IMR-90 (cell line): ENCODE data around the gene DOCK4. TPM values are rescaled to one million over a fixed set of nuclear protein-coding genes. Genes with fewer than 3 reads are reported as not detected.

Experiments
- ATAC-seq: fragments of 200-7000 bp; cut with Tn5 transposase; 2 replicates; pipeline ENCODE4 v1.9.1; 2020; ENCODE audit warnings: low read depth, mild to moderate bottlenecking, moderate library complexity
- BruUV-seq: library from RNA; stranded (reverse); fragments of 400-500 nt; replicated peaks from 2 replicates; lab custom pipeline; 2021; lab: Mats Ljungman, UMichigan
- CTCF ChIA-PET: fragments of 300-600 bp; formaldehyde crosslinking; extraction: SDS; loops from one replicate; lab custom pipeline; 2021; ENCODE audit warnings: antibody characterized with exemption; lab: Yijun Ruan, JAX
- POLR2A ChIA-PET: fragments of 300-600 bp; sonication (Branson Sonifier 250); formaldehyde crosslinking; loops from one replicate; lab custom pipeline; 2022; ENCODE audit warnings: antibody characterized with exemption; ENCODE audit not compliant: unreplicated experiment; lab: Charles Lee
- DNase-seq: peaks from one replicate; pipeline ENCODE4 v3.0.0; 2013
- H2AFZ ChIP-seq: replicated peaks from 2 replicates; pipeline ENCODE3; 2013; ENCODE audit warnings: low read length, mild to moderate bottlenecking; ENCODE audit not compliant: poor library complexity
- H2AK5ac ChIP-seq: 2 replicates; pipeline ENCODE4 v1.6.1; 2013; ENCODE audit warnings: low read depth, low read length, inconsistent platforms
- H2AK9ac ChIP-seq: replicated peaks from 2 replicates; pipeline ENCODE3; 2013; ENCODE audit warnings: mild to moderate bottlenecking, low read depth, low read length, moderate library complexity; ENCODE audit not compliant: poor library complexity
- H2BK120ac ChIP-seq: 2 replicates; pipeline ENCODE4 v1.6.1; 2013; ENCODE audit warnings: low read depth, low read length, inconsistent platforms
- H2BK15ac ChIP-seq: 3 replicates; pipeline ENCODE4 v1.6.1; 2013; ENCODE audit warnings: low read depth, low read length, inconsistent platforms
- H2BK20ac ChIP-seq: 2 replicates; pipeline ENCODE4 v1.6.1; 2013; ENCODE audit warnings: low read depth, mild to moderate bottlenecking, inconsistent platforms, low read length, moderate library complexity
- H2BK5ac ChIP-seq: 2 replicates; pipeline ENCODE4 v1.6.1; 2013; ENCODE audit warnings: mild to moderate bottlenecking, low read depth, low read length, inconsistent platforms; ENCODE audit not compliant: poor library complexity, severe bottlenecking
- H3K14ac ChIP-seq: replicated peaks from 2 replicates; pipeline ENCODE4 v1.6.1; 2013; ENCODE audit warnings: low read depth, low read length, inconsistent platforms
- H3K18ac ChIP-seq: 2 replicates; pipeline ENCODE4 v1.6.1; 2013; ENCODE audit warnings: low read depth, low read length, control low read depth
- H3K23ac ChIP-seq: 2 replicates; pipeline ENCODE4 v1.6.1; 2013; ENCODE audit warnings: low read depth, low read length, inconsistent platforms
- H3K27ac ChIP-seq: 2 replicates; pipeline ENCODE4 v1.5.1; 2013; ENCODE audit warnings: mild to moderate bottlenecking, control low read depth, low read length; ENCODE audit not compliant: insufficient read depth
- H3K27me3 ChIP-seq: 2 replicates; pipeline ENCODE4 v1.6.1; 2013; ENCODE audit warnings: low read length; ENCODE audit not compliant: control insufficient read depth, insufficient read depth
- H3K36me3 ChIP-seq: 2 replicates; pipeline ENCODE4 v1.6.1; 2013; ENCODE audit warnings: low read length, mixed read lengths; ENCODE audit not compliant: control insufficient read depth, insufficient read depth
- H3K4ac ChIP-seq: 2 replicates; pipeline ENCODE4 v1.6.1; 2013; ENCODE audit warnings: low read depth, low read length, inconsistent platforms
- H3K4me1 ChIP-seq: 2 replicates; pipeline ENCODE4 v1.6.1; 2013; ENCODE audit warnings: low read length, mixed read lengths; ENCODE audit not compliant: control insufficient read depth, insufficient read depth
- H3K4me2 ChIP-seq: 2 replicates; pipeline ENCODE4 v1.6.1; 2013; ENCODE audit warnings: low read depth, mild to moderate bottlenecking, control low read depth, low read length, moderate library complexity
- H3K4me3 ChIP-seq: 2 replicates; pipeline ENCODE4 v1.5.1; 2013; ENCODE audit warnings: low read depth, mild to moderate bottlenecking, control low read depth, low read length, moderate library complexity; ENCODE audit not compliant: insufficient read depth
- H3K56ac ChIP-seq: 2 replicates; pipeline ENCODE4 v1.6.1; 2013; ENCODE audit warnings: low read length, inconsistent platforms; ENCODE audit not compliant: insufficient read depth; ENCODE audit errors: extremely low read depth
- H3K79me1 ChIP-seq, 2 experiments: 2 replicates each; pipeline ENCODE4 v1.6.1; 2013; ENCODE audit warnings: low read length in 2 of 2, inconsistent platforms in 1 of 2, low read depth in 1 of 2
- H3K9ac ChIP-seq: 2 replicates; pipeline ENCODE4 v1.6.1; 2013; ENCODE audit warnings: low read depth, low read length, control low read depth
- H3K9me1 ChIP-seq: 2 replicates; pipeline ENCODE4 v1.6.1; 2013; ENCODE audit warnings: low read length, inconsistent platforms; ENCODE audit not compliant: insufficient read depth
- H3K9me3 ChIP-seq: 2 replicates; pipeline ENCODE4 v1.6.1; 2013; ENCODE audit warnings: low read length; ENCODE audit not compliant: control insufficient read depth, insufficient read depth
- H4K20me1 ChIP-seq: 2 replicates; pipeline ENCODE4 v1.6.1; 2013; ENCODE audit warnings: low read length, inconsistent platforms; ENCODE audit not compliant: insufficient read depth
- H4K5ac ChIP-seq: 2 replicates; pipeline ENCODE4 v1.6.1; 2013; ENCODE audit warnings: mild to moderate bottlenecking, low read depth, low read length, control low read depth
- H4K8ac ChIP-seq, 2 experiments: 2 replicates each; pipeline ENCODE4 v1.6.1; 2013; ENCODE audit warnings: low read depth in 2 of 2, low read length in 2 of 2, control low read depth in 1 of 2, inconsistent platforms in 1 of 2
- H4K91ac ChIP-seq: 2 replicates; pipeline ENCODE4 v1.6.1; 2013; ENCODE audit warnings: low read depth, low read length, inconsistent platforms; ENCODE audit not compliant: insufficient read depth
- FOS ChIP-seq: fragments of 150-350 bp; IDR thresholded peaks from 2 replicates; pipeline ENCODE4 v1.6.1; 2016; ENCODE audit warnings: low read depth, low read length
- MAFK ChIP-seq: IDR thresholded peaks from 2 replicates; pipeline ENCODE4 v1.6.1; 2012; ENCODE audit warnings: low read depth, low read length, improper control_type of control experiment
- MXI1 ChIP-seq: IDR thresholded peaks from 2 replicates; pipeline ENCODE4 v1.6.1; 2012; ENCODE audit warnings: low read depth, mild to moderate bottlenecking, low read length, moderate library complexity, borderline replicate concordance
- NFE2L2 ChIP-seq: fragments of 150-350 bp; IDR thresholded peaks from 2 replicates; pipeline ENCODE4 v1.6.1; 2016; ENCODE audit warnings: low read depth, mild to moderate bottlenecking, low read length
- RAD21 ChIP-seq: IDR thresholded peaks from 2 replicates; pipeline ENCODE4 v1.6.1; 2012; ENCODE audit warnings: low read length, improper control_type of control experiment
- RCOR1 ChIP-seq: IDR thresholded peaks from 2 replicates; pipeline ENCODE4 v1.6.1; 2012; ENCODE audit warnings: mild to moderate bottlenecking, low read length, improper control_type of control experiment; ENCODE audit not compliant: insufficient replicate concordance
- RFX5 ChIP-seq: IDR thresholded peaks from 2 replicates; pipeline ENCODE4 v1.8.0; 2012; ENCODE audit warnings: low read depth, mild to moderate bottlenecking, low read length, moderate library complexity
- SMC3 ChIP-seq: fragments of 150-350 bp; IDR thresholded peaks from 2 replicates; pipeline ENCODE4 v1.6.1; 2016; ENCODE audit warnings: low read depth, mild to moderate bottlenecking, antibody characterized with exemption, low read length, moderate library complexity
- WGBS, 2 experiments: methylation state at CpG; one replicate each; pipeline versions ENCODE4 v1.1.5 to v1.1.7; 2013; ENCODE audit warnings: missing lambda C conversion rate in 2 of 2; ENCODE audit not compliant: insufficient read length in 1 of 2; ENCODE audit errors: extremely low coverage in 2 of 2; 5-methylcytosine and 5-hydroxymethylcytosine counted together
- dilution Hi-C: fragments of 300-500 bp; cut with HindIII; formaldehyde crosslinking; loops from one replicate; pipeline ENCODE4 v1.14.3; 2018; ENCODE audit warnings: low sequenced_read_pairs; ENCODE audit not compliant: unreplicated experiment
- in situ Hi-C: fragments of 300-500 bp; cut with MboI; formaldehyde crosslinking; loops from 3 replicates; pipeline ENCODE4 v1.14.3; 2019; ENCODE audit warnings: low sequenced_read_pairs, inconsistent platforms, mixed read lengths
- intact Hi-C: fragments of 100-400 bp; cut with micrococcal nuclease; formaldehyde crosslinking; loops from 2 replicates; pipeline ENCODE4 v1.10.0; 2022
- polyA plus RNA-seq, 3 experiments: library from polyadenylated mRNA; depleted of rRNA; stranded (reverse); fragments of >200 nt; gene quantifications; 2 replicates each; pipeline ENCODE4 v1.2.3, GENCODE V29; 2012; ENCODE audit warnings: low replicate concordance in 1 of 3
- total RNA-seq: library from RNA; depleted of rRNA; stranded (reverse); fragments of >200 nt; gene quantifications from 2 replicates; pipeline ENCODE4 v1.2.3, GENCODE V29; 2012
- TF ChIP-seq, protein P1 (sequence below): fragments of 150-350 bp; IDR thresholded peaks from 2 replicates; pipeline ENCODE4 v1.6.1; 2016; ENCODE audit warnings: low read depth, mild to moderate bottlenecking, low read length, moderate library complexity, borderline replicate concordance
- TF ChIP-seq, protein P2 (sequence below): conservative IDR thresholded peaks from 2 replicates; pipeline ENCODE4 v1.5.1; 2012; ENCODE audit warnings: mild to moderate bottlenecking, low read depth, low read length, improper control_type of control experiment

DOCK4 gene
- total and polyA plus RNA-seq, 2 of the 4 experiments (the other 2 are of a cell fraction) = 4.4 to 12.2 TPM

DNA sequence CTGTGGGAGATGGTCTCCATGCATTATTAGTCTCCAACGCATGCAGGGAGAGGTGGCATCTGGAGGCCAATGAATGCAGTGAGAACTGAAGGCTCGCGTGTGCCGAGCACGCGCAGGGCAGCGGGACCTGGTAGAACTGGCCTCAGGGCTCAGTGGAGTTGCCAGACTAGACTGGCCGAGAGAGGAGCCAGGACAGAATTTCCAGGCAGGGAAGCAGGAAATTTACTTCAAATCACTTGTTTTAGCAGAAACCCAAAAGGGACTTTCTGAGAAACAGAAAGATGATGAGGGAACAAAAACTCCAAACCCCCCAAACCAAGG, 332.9 kb downstream of the DOCK4 start:
- Histone ChIP-seq H3K4me2 (no peak overlapping the region), H3K79me1 (no peaks in the 10 kb centered on the region), H3K4me3 (no peak overlapping the region), H4K91ac (no peak overlapping the region), H3K36me3 (peaks cover 2% of the 10 kb centered on the region; the same call in 1 of the 2 replicates), H2BK120ac (no peak overlapping the region), H3K9me3 (no peaks in the 10 kb centered on the region), H3K14ac (no peak overlapping the region; the same call in 1 of the 2 replicates), H3K23ac (no peak overlapping the region), H3K9me1 (no peaks in the 10 kb centered on the region; the same call in 1 of the 2 replicates), H4K20me1 (no peaks in the 10 kb centered on the region), H3K56ac (no peak overlapping the region), H2AFZ (no peak overlapping the region), H4K5ac (no peak overlapping the region), H3K27me3 (no peaks in the 10 kb centered on the region), H2AK9ac (no peak overlapping the region), H3K18ac (no peak overlapping the region), H3K9ac (no peak overlapping the region), H3K4ac (no peak overlapping the region), H2AK5ac (no peak overlapping the region; the same call in 1 of the 2 replicates), H2BK5ac (no peak overlapping the region), H4K8ac (no peak overlapping the region; a peak in 1 of 4 replicates), H2BK20ac (no peak overlapping the region), H2BK15ac (no peak overlapping the region), H3K4me1 (peaks cover 5% of the 10 kb centered on the region), H3K27ac (no peak overlapping the region)
- CTCF ChIA-PET = no interaction called here
- no TSS peak for BruUV-seq
- intact Hi-C loops = no loop called here
- 92% methylated on average over 2 of the region's 8 CpGs; no CpG with 5 or more reads in 1 of the 2 experiments for WGBS, 2 experiments
- DNase-seq = no peak
- dilution Hi-C loops = no loop called here
- no peak for ATAC-seq
- no peak for TF ChIP-seq MXI1
- TF ChIP-seq, protein P1, sequence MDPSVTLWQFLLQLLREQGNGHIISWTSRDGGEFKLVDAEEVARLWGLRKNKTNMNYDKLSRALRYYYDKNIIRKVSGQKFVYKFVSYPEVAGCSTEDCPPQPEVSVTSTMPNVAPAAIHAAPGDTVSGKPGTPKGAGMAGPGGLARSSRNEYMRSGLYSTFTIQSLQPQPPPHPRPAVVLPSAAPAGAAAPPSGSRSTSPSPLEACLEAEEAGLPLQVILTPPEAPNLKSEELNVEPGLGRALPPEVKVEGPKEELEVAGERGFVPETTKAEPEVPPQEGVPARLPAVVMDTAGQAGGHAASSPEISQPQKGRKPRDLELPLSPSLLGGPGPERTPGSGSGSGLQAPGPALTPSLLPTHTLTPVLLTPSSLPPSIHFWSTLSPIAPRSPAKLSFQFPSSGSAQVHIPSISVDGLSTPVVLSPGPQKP = no peak
- TF ChIP-seq NFE2L2 = no peak
- TF ChIP-seq RFX5 = no peak
- TF ChIP-seq RAD21 = no peak
- TF ChIP-seq FOS = no peak
- TF ChIP-seq RCOR1 = no peak
- no peak for TF ChIP-seq MAFK
- TF ChIP-seq, protein P2, sequence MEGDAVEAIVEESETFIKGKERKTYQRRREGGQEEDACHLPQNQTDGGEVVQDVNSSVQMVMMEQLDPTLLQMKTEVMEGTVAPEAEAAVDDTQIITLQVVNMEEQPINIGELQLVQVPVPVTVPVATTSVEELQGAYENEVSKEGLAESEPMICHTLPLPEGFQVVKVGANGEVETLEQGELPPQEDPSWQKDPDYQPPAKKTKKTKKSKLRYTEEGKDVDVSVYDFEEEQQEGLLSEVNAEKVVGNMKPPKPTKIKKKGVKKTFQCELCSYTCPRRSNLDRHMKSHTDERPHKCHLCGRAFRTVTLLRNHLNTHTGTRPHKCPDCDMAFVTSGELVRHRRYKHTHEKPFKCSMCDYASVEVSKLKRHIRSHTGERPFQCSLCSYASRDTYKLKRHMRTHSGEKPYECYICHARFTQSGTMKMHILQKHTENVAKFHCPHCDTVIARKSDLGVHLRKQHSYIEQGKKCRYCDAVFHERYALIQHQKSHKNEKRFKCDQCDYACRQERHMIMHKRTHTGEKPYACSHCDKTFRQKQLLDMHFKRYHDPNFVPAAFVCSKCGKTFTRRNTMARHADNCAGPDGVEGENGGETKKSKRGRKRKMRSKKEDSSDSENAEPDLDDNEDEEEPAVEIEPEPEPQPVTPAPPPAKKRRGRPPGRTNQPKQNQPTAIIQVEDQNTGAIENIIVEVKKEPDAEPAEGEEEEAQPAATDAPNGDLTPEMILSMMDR = no peak
- no peak for TF ChIP-seq SMC3
- in situ Hi-C loops = no loop called here
- POLR2A ChIA-PET = no interaction called here
